ENCODE results near the gene GALNT14. TPM values are rescaled to one million over a fixed set of nuclear protein-coding genes. Genes with fewer than 3 reads are reported as not detected.

GALNT14 gene
- total RNA-seq, 1 experiment from 2014 or later: 6.0 TPM

DNA sequence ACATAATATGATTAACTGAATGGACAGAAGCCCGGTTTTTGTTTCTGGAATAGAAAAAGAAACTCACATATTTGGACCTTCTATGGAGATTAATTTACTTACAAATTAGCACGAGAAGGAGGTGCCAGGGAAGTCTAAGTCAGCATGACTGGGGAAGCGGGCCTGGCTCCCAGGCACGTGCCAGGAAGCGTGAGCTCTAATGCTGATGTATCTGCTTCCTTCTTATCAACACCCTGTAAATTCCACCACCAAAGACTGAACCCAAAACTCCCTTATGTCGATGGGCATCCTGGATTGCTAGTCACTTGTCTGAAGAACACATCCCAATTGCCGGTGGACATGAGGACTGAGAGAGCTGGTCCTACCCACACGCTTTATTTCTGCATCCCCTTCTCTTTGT, 134.5 kb downstream of the GALNT14 start (continued):
- TF ChIP-seq, protein P1, sequence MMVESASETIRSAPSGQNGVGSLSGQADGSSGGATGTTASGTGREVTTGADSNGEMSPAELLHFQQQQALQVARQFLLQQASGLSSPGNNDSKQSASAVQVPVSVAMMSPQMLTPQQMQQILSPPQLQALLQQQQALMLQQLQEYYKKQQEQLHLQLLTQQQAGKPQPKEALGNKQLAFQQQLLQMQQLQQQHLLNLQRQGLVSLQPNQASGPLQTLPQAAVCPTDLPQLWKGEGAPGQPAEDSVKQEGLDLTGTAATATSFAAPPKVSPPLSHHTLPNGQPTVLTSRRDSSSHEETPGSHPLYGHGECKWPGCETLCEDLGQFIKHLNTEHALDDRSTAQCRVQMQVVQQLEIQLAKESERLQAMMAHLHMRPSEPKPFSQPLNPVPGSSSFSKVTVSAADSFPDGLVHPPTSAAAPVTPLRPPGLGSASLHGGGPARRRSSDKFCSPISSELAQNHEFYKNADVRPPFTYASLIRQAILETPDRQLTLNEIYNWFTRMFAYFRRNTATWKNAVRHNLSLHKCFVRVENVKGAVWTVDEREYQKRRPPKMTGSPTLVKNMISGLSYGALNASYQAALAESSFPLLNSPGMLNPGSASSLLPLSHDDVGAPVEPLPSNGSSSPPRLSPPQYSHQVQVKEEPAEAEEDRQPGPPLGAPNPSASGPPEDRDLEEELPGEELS (CRISPR knock-in tag; IDR thresholded peaks at IDR 0.05): no peak
- TF ChIP-seq SP1 (CRISPR knock-in tag; conservative IDR thresholded peaks at IDR 0.05): no peak
- TF ChIP-seq NR3C1 (CRISPR knock-in tag; conservative IDR thresholded peaks at IDR 0.05; ENCODE audit: low read depth): no peak

DNA sequence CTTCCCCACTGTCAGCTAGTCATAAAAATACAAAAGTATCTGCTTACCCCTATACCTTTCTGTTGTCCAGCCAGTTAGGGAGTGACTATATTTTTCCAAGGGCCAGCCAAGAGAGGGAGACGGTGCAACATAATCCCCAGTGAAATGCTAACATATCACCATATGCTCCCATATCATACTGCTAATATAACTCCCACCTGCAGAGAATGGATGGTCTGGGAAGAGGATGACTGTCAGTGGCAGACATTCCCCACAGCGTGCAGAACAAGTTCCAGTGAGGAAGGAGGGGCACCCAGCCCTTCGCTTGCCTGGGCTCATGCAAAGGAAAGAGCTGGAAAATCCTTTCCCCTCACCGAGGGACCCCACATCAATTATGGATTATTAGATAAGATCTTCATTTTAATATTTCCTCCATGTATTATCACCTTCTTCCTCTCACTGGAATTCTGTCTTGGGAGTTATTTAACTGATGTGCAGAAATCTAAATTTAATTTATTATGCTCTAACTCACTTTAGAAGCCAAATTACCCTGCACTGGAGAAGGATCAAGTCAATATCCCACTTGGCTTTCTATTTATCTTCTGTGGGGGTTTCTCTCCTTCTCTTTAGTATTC, 135.6 kb downstream of the GALNT14 start:
- Mint-ChIP-seq H3K4me1 (no peaks in the 10 kb centered on the region), H3K4me3 (no peak overlapping the region), H3K27me3 (ENCODE audit: low read depth) (no peaks in the 10 kb centered on the region), H3K9me3 (no peaks in the 10 kb centered on the region), H3K36me3 (no peaks in the 10 kb centered on the region), H3K27ac (no peak overlapping the region)
- no peak for ATAC-seq
- CTCF ChIA-PET: no interaction called here
- no peak for DNase-seq (ENCODE audit: low spot score)
- POLR2A ChIA-PET: no interaction called here
- TF ChIP-seq, protein P2, sequence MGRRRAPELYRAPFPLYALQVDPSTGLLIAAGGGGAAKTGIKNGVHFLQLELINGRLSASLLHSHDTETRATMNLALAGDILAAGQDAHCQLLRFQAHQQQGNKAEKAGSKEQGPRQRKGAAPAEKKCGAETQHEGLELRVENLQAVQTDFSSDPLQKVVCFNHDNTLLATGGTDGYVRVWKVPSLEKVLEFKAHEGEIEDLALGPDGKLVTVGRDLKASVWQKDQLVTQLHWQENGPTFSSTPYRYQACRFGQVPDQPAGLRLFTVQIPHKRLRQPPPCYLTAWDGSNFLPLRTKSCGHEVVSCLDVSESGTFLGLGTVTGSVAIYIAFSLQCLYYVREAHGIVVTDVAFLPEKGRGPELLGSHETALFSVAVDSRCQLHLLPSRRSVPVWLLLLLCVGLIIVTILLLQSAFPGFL (CRISPR knock-in tag; IDR thresholded peaks at IDR 0.05; ENCODE audit: borderline replicate concordance): no peak
- TF ChIP-seq GTF2I (CRISPR knock-in tag; conservative IDR thresholded peaks at IDR 0.05) (no peak), MYBL2 (CRISPR knock-in tag; IDR thresholded peaks at IDR 0.05) (no peak), ESRRA (CRISPR knock-in tag; IDR thresholded peaks at IDR 0.05; ENCODE audit: borderline replicate concordance) (no peak), KAT7 (CRISPR knock-in tag; IDR thresholded peaks at IDR 0.05; ENCODE audit: borderline replicate concordance) (no peak), TEAD4 (CRISPR knock-in tag; IDR thresholded peaks at IDR 0.05) (no peak), FOXK1 (CRISPR knock-in tag; IDR thresholded peaks at IDR 0.05) (no peak), HMGXB4 (CRISPR knock-in tag; IDR thresholded peaks at IDR 0.05) (no peak), MAX (CRISPR knock-in tag; IDR thresholded peaks at IDR 0.05) (no peak), CREB1 (CRISPR knock-in tag; IDR thresholded peaks at IDR 0.05) (no peak), GRHL2 (CRISPR knock-in tag; IDR thresholded peaks at IDR 0.05; ENCODE audit: insufficient replicate concordance, severe bottlenecking) (no peak), TP53 (CRISPR knock-in tag; IDR thresholded peaks at IDR 0.05) (no peak)
- TF ChIP-seq, protein P3, sequence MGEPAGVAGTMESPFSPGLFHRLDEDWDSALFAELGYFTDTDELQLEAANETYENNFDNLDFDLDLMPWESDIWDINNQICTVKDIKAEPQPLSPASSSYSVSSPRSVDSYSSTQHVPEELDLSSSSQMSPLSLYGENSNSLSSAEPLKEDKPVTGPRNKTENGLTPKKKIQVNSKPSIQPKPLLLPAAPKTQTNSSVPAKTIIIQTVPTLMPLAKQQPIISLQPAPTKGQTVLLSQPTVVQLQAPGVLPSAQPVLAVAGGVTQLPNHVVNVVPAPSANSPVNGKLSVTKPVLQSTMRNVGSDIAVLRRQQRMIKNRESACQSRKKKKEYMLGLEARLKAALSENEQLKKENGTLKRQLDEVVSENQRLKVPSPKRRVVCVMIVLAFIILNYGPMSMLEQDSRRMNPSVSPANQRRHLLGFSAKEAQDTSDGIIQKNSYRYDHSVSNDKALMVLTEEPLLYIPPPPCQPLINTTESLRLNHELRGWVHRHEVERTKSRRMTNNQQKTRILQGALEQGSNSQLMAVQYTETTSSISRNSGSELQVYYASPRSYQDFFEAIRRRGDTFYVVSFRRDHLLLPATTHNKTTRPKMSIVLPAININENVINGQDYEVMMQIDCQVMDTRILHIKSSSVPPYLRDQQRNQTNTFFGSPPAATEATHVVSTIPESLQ (CRISPR knock-in tag; IDR thresholded peaks at IDR 0.05): no peak
- TF ChIP-seq, protein P4, sequence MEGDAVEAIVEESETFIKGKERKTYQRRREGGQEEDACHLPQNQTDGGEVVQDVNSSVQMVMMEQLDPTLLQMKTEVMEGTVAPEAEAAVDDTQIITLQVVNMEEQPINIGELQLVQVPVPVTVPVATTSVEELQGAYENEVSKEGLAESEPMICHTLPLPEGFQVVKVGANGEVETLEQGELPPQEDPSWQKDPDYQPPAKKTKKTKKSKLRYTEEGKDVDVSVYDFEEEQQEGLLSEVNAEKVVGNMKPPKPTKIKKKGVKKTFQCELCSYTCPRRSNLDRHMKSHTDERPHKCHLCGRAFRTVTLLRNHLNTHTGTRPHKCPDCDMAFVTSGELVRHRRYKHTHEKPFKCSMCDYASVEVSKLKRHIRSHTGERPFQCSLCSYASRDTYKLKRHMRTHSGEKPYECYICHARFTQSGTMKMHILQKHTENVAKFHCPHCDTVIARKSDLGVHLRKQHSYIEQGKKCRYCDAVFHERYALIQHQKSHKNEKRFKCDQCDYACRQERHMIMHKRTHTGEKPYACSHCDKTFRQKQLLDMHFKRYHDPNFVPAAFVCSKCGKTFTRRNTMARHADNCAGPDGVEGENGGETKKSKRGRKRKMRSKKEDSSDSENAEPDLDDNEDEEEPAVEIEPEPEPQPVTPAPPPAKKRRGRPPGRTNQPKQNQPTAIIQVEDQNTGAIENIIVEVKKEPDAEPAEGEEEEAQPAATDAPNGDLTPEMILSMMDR (IDR thresholded peaks at IDR 0.05): no peak
- TF ChIP-seq, protein P5, sequence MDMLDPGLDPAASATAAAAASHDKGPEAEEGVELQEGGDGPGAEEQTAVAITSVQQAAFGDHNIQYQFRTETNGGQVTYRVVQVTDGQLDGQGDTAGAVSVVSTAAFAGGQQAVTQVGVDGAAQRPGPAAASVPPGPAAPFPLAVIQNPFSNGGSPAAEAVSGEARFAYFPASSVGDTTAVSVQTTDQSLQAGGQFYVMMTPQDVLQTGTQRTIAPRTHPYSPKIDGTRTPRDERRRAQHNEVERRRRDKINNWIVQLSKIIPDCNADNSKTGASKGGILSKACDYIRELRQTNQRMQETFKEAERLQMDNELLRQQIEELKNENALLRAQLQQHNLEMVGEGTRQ (CRISPR knock-in tag; IDR thresholded peaks at IDR 0.05): no peak
- TF ChIP-seq, protein P6, sequence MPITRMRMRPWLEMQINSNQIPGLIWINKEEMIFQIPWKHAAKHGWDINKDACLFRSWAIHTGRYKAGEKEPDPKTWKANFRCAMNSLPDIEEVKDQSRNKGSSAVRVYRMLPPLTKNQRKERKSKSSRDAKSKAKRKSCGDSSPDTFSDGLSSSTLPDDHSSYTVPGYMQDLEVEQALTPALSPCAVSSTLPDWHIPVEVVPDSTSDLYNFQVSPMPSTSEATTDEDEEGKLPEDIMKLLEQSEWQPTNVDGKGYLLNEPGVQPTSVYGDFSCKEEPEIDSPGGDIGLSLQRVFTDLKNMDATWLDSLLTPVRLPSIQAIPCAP (CRISPR knock-in tag; IDR thresholded peaks at IDR 0.05): no peak
